Measurements from ENCODE around the gene PEAK3. TPM values are rescaled to one million over a fixed set of nuclear protein-coding genes. Genes with fewer than 3 reads are reported as not detected.

The PEAK3 gene
- total and polyA plus RNA-seq, 9 of the 15 experiments (the other 6 are each of a cell fraction or from before 2014, with no cell fraction given) = 0.07 to 0.40 TPM; not detected in 7

- intact Hi-C loops (cut with micrococcal nuclease) = no loop called here
- ATAC-seq = no peak
Measured at GRCh38 chr19:2247433-2248101, 34.4 kb downstream of the PEAK3 start.

More at GRCh38 chr19:2247433-2248101, 34.4 kb downstream of the PEAK3 start:
- ChIA-PET POLR2A (interaction anchor here (1.1 to 3.3 kb wide), 3 partner anchors 8 to 12 kb away, joined by 4 to 35 read pairs (median 22); no protein-coding TSS in a partner anchor), CTCF (ENCODE audit: low intra/inter-chr PET ratio) (no interaction called here)
- TF ChIP-seq RBM22 (IDR thresholded peaks at IDR 0.05; ENCODE audit: low read depth, low read length, poor library complexity, severe bottlenecking) = peak; percentile 19
- TF ChIP-seq ZNF668 (CRISPR knock-in tag; IDR thresholded peaks at IDR 0.05) = no peak
- no peak for TF ChIP-seq SAP30 (IDR thresholded peaks at IDR 0.05; ENCODE audit: borderline replicate concordance, insufficient read depth, low read depth, low read length, poor library complexity, severe bottlenecking)
- no peak for TF ChIP-seq NCOA4 (IDR thresholded peaks at IDR 0.05; ENCODE audit: partially characterized antibody)
- TF ChIP-seq ZFP91 (CRISPR knock-in tag; IDR thresholded peaks at IDR 0.05) = no peak
- no peak for TF ChIP-seq ZNF511 (CRISPR knock-in tag; IDR thresholded peaks at IDR 0.05)
- TF ChIP-seq ZBTB7A (IDR thresholded peaks at IDR 0.05; ENCODE audit: borderline replicate concordance, control insufficient read depth, low read depth, low read length) = peak; percentile 19; the same call in 1 of the 2 replicates
- no peak for TF ChIP-seq SNIP1 (IDR thresholded peaks at IDR 0.05; ENCODE audit: low read depth)
- TF ChIP-seq ELF4 (CRISPR knock-in tag; IDR thresholded peaks at IDR 0.05) = no peak
- TF ChIP-seq U2AF1 (optimal IDR thresholded peaks at IDR 0.05; ENCODE audit: low read depth, low read length) = no peak
- TF ChIP-seq NONO (IDR thresholded peaks at IDR 0.05; ENCODE audit: low read depth in 2 of 2, low read length in 1 of 2) = no peak
- no peak for TF ChIP-seq ZNF23 (CRISPR knock-in tag; IDR thresholded peaks at IDR 0.05)
- TF ChIP-seq ZNF76 (CRISPR knock-in tag; IDR thresholded peaks at IDR 0.05; ENCODE audit: borderline replicate concordance) = no peak
- TF ChIP-seq ZNF212 (CRISPR knock-in tag; IDR thresholded peaks at IDR 0.05) = no peak
- TF ChIP-seq HNRNPLL (IDR thresholded peaks at IDR 0.05; ENCODE audit: low read depth, low read length, poor library complexity, severe bottlenecking) = no peak
- no peak for TF ChIP-seq NFXL1 (CRISPR knock-in tag; IDR thresholded peaks at IDR 0.05)
- in situ Hi-C loops (cut with MboI) = no loop called here
- no peaks in the 10 kb centered on the region for H3K27me3 ChIP-seq (ENCODE audit: control insufficient read depth in 2 of 2, insufficient read depth in 2 of 2, low read length in 2 of 2)
- H3K79me2 ChIP-seq (ENCODE audit: control insufficient read depth, insufficient read depth, low read length) = peaks cover 17% of the 10 kb centered on the region
- FAIRE-seq = no peak
- H3K9me1 ChIP-seq (ENCODE audit: control insufficient read depth, insufficient read depth, low read length) = no peaks in the 10 kb centered on the region
- peak overlapping the region in 1 of 2 experiments; percentile 31; a peak in 1 of 4 replicates for H3K9ac ChIP-seq (ENCODE audit: insufficient read depth in 1 of 2, low read depth in 2 of 2, low read length in 2 of 2)
- WGBS (ENCODE audit: insufficient coverage, low coverage, missing lambda C conversion rate) = 88% methylated on average over 17 of the region's 28 CpGs
- peaks cover 10% of the 10 kb centered on the region for H4K20me1 ChIP-seq (replicated peaks; ENCODE audit: control insufficient read depth, insufficient read depth, low read length)
- no peak overlapping the region for H3K4me3 ChIP-seq
- no peaks in the 10 kb centered on the region for H3K9me3 ChIP-seq (replicated peaks; ENCODE audit: control insufficient read depth, insufficient read depth, low read depth, low read length)
- H3K4me2 ChIP-seq (ENCODE audit: insufficient read depth, low read length) = no peak overlapping the region
- no peak overlapping the region for H3K27ac ChIP-seq (ENCODE audit: extremely low read depth, low read depth, low read length)
- no peak overlapping the region for H2AFZ ChIP-seq (ENCODE audit: low read depth, low read length)
- peaks cover 69% of the 10 kb centered on the region; the same call in 2 of the 3 replicates for H3K36me3 ChIP-seq (ENCODE audit: control insufficient read depth, insufficient read depth, low read length)
- no peak for DNase-seq (ENCODE audit: extremely low read depth in 1 of 4, low spot score in 3 of 4)
- peaks cover 0 to 67% of the 10 kb centered on the region in 2 experiments; a peak in 2 of 5 replicates for H3K4me1 ChIP-seq (replicated peaks in 1 of 2; ENCODE audit: control insufficient read depth in 2 of 2, insufficient read depth in 2 of 2, low read length in 2 of 2)
- no TSS peak for BruUV-seq (replicated peaks)
